Measurements from ENCODE around the gene CFAP20DC.

Gene CFAP20DC

DNA sequence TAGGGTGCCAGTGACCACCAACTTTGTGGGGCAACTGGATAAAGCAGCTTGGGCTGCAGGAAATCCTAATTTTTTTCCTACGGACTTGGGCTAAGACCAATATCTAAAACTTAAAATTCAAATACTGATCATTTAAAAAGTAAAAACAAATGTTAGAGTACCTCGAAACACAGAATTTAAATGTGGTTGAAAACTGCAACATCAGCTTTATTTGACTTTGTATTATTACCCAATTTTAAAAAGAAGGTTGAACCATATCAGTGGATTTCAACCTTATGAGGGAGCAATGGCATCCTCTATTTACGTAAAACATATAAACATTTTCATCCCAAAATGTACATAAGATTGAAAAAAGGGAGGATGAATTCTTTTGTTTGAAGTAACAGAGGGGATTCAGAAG lies 26.2 kb downstream of the CFAP20DC start:
- Histone ChIP-seq H3K36me3 (replicated peaks; ENCODE audit: insufficient read depth, low read length) (no peaks in the 10 kb centered on the region), H3K9ac (ENCODE audit: low read length) (no peak overlapping the region), H3K4me1 (ENCODE audit: low read length) (peaks cover 10% of the 10 kb centered on the region; the same call in 1 of the 2 replicates), H2AFZ (ENCODE audit: low read length) (no peak overlapping the region), H3K27ac (ENCODE audit: low read length) (no peak overlapping the region), H3K9me3 (replicated peaks; ENCODE audit: insufficient read depth, low read length) (no peaks in the 10 kb centered on the region), H3K4me2 (ENCODE audit: low read depth, low read length) (no peak overlapping the region), H4K20me1 (ENCODE audit: insufficient read depth, low read length) (no peaks in the 10 kb centered on the region), H3K79me2 (ENCODE audit: low read length) (no peaks in the 10 kb centered on the region), H3K27me3 (replicated peaks; ENCODE audit: insufficient read depth, low read length) (no peaks in the 10 kb centered on the region), H3K9me2 (replicated peaks; ENCODE audit: insufficient read depth, low read length) (no peaks in the 10 kb centered on the region), H3F3A (ENCODE audit: insufficient read depth, low read length) (0 out of 2 replicates have a peak, but pooled peaks cover 6% of the 10 kb centered on the region), H3K4me3 (ENCODE audit: low read length) (no peak overlapping the region)
- no peak for DNase-seq
- TF ChIP-seq EZH2phosphoT487 (IDR thresholded peaks at IDR 0.05; ENCODE audit: low read length) (no peak), EZH2 (optimal IDR thresholded peaks at IDR 0.05; ENCODE audit: low read depth, low read length) (no peak)
- TF ChIP-seq, protein P1, sequence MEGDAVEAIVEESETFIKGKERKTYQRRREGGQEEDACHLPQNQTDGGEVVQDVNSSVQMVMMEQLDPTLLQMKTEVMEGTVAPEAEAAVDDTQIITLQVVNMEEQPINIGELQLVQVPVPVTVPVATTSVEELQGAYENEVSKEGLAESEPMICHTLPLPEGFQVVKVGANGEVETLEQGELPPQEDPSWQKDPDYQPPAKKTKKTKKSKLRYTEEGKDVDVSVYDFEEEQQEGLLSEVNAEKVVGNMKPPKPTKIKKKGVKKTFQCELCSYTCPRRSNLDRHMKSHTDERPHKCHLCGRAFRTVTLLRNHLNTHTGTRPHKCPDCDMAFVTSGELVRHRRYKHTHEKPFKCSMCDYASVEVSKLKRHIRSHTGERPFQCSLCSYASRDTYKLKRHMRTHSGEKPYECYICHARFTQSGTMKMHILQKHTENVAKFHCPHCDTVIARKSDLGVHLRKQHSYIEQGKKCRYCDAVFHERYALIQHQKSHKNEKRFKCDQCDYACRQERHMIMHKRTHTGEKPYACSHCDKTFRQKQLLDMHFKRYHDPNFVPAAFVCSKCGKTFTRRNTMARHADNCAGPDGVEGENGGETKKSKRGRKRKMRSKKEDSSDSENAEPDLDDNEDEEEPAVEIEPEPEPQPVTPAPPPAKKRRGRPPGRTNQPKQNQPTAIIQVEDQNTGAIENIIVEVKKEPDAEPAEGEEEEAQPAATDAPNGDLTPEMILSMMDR (IDR thresholded peaks at IDR 0.05; ENCODE audit: low read length): no peak

DNA sequence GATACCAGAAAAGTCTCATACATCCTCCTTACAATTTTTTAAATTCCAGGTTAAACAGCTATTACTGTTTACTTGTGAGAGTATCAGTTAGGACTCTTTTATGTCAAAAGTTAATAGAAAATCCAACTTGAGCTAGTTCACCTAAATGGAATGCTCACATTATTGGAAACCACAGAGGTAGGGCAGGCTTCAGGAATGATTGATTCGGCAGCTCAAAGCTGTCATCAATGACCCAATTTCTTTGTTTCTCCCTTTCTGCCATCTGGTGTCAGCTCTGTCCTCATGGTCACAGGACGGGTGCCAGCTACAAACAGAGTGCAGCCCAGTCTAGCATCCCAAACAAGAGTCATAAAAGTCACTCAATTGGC lies 32.2 kb downstream of the CFAP20DC start:
- no peak for DNase-seq
- H2AFZ ChIP-seq (ENCODE audit: low read length): no peak overlapping the region
- H3K4me2 ChIP-seq (ENCODE audit: low read depth, low read length): no peak overlapping the region
- TF ChIP-seq EZH2phosphoT487 (IDR thresholded peaks at IDR 0.05; ENCODE audit: low read length) (no peak), EZH2 (optimal IDR thresholded peaks at IDR 0.05; ENCODE audit: low read depth, low read length) (no peak)
- TF ChIP-seq, protein P1 (IDR thresholded peaks at IDR 0.05; ENCODE audit: low read length): no peak
- H3K27me3 ChIP-seq (replicated peaks; ENCODE audit: insufficient read depth, low read length): no peaks in the 10 kb centered on the region
- no peaks in the 10 kb centered on the region for H4K20me1 ChIP-seq (ENCODE audit: insufficient read depth, low read length)
- no peaks in the 10 kb centered on the region for H3K36me3 ChIP-seq (replicated peaks; ENCODE audit: insufficient read depth, low read length)
- no peak overlapping the region for H3K27ac ChIP-seq (ENCODE audit: low read length)
- H3K4me1 ChIP-seq (ENCODE audit: low read length): no peaks in the 10 kb centered on the region
- no peak overlapping the region for H3K4me3 ChIP-seq (ENCODE audit: low read length)
- H3F3A ChIP-seq (ENCODE audit: insufficient read depth, low read length): no peaks in the 10 kb centered on the region
- H3K9me2 ChIP-seq (replicated peaks; ENCODE audit: insufficient read depth, low read length): no peaks in the 10 kb centered on the region
- H3K9ac ChIP-seq (ENCODE audit: low read length): no peak overlapping the region
- no peaks in the 10 kb centered on the region for H3K79me2 ChIP-seq (ENCODE audit: low read length)
- H3K9me3 ChIP-seq (replicated peaks; ENCODE audit: insufficient read depth, low read length): no peaks in the 10 kb centered on the region

DNA sequence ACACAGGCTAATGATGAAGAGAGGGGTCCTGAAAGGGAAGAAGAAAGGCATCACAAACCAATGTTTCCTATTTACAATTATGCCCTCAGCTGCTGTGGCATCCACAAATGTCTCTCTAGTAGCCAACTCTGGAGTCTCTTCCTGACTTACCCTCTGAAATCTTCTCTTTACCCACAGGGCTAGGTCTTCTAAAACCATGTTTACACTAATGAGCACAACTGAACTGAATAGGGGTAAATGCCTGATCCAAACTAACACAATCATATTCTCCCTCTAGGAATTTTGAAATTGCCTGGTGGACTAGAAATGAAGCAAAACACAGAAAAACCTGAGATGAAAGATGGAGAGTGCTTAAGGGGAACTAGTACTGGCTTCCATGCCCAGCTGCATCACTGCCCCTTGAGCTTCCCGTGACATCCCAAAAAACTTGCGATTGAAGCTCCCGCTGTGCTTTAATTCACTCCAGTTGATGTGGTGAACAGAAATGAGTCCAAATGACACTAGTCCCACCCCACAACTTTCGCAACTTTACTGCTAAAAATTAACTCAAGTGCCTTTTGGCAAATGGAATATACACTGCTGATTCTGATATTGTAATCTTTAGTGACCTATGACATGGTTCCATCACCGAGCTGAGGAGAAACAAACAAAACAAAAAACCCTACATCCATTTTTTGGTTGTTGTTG lies 32.8 kb downstream of the CFAP20DC start:
- Histone ChIP-seq H3K9me2 (replicated peaks; ENCODE audit: insufficient read depth, low read length) (no peaks in the 10 kb centered on the region), H3F3A (ENCODE audit: insufficient read depth, low read length) (no peaks in the 10 kb centered on the region), H3K4me2 (ENCODE audit: low read depth, low read length) (no peak overlapping the region), H3K4me1 (ENCODE audit: low read length) (no peaks in the 10 kb centered on the region), H3K79me2 (ENCODE audit: low read length) (no peaks in the 10 kb centered on the region), H3K9me3 (replicated peaks; ENCODE audit: insufficient read depth, low read length) (no peaks in the 10 kb centered on the region), H3K27ac (ENCODE audit: low read length) (no peak overlapping the region), H2AFZ (ENCODE audit: low read length) (no peak overlapping the region), H3K27me3 (replicated peaks; ENCODE audit: insufficient read depth, low read length) (no peaks in the 10 kb centered on the region), H3K36me3 (replicated peaks; ENCODE audit: insufficient read depth, low read length) (no peaks in the 10 kb centered on the region), H3K4me3 (ENCODE audit: low read length) (no peak overlapping the region), H3K9ac (ENCODE audit: low read length) (no peak overlapping the region), H4K20me1 (ENCODE audit: insufficient read depth, low read length) (no peaks in the 10 kb centered on the region)
- no peak for DNase-seq
- no peak for TF ChIP-seq EZH2 (optimal IDR thresholded peaks at IDR 0.05; ENCODE audit: low read depth, low read length)
- no peak for TF ChIP-seq EZH2phosphoT487 (IDR thresholded peaks at IDR 0.05; ENCODE audit: low read length)
- TF ChIP-seq, protein P1 (IDR thresholded peaks at IDR 0.05; ENCODE audit: low read length): no peak
